HG03442 (cell line): ENCODE results near the gene DNAL1.
"Not testable (repeated sequence)": the region's sequence is repeated elsewhere in the genome, so short reads cannot be mapped to it uniquely, and the experiment has no call there.

Experiments
- ATAC-seq: cut with Tn5 transposase; IDR thresholded peaks from one replicate; pipeline ENCODE4 v1.9.1; 2021; ENCODE audit warnings: mild to moderate bottlenecking, moderate library complexity; ENCODE audit not compliant: unreplicated experiment

Gene DNAL1

DNA sequence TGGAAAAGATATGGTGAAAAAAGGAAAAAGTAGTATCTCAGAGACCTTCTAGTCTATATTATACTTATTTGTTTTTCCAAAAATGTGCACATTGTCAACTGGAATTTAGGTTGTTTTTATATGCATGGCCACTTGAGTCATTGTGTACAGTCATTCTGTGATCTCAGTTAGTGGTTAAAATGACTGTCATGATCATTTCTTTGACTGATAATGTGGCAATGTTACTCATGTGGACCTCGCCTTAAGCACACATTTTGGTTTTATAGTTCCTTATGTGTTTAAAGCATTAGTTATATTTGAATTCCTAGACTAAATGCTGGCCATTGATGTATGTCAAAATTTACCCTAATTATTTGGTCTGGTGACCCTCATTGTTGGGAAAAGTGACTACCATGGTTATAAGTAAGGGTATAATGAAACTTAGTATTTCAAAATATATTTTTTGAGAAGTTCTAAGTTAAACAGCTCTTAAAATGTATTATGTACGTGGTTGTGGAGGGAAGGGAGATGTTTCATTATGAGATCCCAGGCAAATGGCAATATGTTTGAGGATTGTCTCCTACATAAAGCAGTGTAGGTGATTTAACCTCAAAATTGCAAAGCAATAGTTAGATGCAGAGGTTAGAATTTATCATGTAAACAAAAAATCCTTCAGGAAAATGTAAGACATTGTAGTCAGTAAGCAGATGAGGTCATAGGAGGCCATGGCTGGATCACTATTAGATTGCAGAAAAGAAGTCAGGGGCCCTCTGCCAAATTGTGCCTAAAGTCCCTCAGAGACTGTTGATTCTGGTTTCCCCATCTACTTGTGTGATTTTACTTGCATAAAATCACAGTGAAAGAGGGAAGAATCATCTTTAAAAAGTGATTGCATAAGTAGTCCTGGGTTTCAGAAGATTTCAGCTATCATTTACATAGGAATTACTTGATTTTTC is 51.9 kb downstream of the DNAL1 start:
- peak; percentile 78 for ATAC-seq

DNA sequence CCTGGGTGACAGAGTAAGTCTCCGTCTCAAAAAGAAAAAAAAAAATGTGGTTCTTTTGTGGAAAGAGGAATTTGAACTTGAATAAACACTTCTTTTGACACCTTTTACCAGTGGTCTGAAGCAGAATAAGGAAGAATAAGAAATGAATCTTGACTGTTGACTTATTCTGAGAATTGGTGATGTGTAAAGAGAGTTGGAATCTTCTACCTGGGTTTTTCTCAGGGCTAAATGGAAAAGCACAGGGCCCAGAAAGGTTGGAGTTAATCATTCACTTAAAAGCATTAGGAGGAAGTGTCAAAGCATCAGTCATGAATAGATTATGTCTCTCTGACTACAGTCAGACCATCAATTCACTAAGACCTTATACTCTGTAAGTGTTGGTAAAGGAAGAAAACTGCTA is 55.5 kb downstream of the DNAL1 start:
- no peak for ATAC-seq

DNA sequence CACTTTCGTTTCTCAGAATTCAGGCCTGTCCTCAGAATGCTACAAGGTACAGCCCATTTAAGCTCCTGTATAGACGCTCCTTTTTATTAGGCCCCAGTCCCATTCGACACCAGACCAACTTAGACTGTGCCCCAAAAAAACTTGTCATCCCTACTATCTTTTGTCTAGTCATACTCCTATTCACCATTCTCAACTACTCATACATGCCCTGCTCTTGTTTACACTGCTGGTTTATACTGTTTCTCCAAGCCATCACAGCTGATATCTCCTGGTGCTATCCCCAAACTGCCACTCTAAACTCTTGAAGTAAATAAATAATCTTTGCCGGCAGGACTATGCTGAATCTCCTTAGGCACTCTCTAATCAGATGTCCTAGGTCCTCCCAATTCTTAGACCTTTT is 63.3 kb downstream of the DNAL1 start:
- not testable (repeated sequence) for ATAC-seq

DNA sequence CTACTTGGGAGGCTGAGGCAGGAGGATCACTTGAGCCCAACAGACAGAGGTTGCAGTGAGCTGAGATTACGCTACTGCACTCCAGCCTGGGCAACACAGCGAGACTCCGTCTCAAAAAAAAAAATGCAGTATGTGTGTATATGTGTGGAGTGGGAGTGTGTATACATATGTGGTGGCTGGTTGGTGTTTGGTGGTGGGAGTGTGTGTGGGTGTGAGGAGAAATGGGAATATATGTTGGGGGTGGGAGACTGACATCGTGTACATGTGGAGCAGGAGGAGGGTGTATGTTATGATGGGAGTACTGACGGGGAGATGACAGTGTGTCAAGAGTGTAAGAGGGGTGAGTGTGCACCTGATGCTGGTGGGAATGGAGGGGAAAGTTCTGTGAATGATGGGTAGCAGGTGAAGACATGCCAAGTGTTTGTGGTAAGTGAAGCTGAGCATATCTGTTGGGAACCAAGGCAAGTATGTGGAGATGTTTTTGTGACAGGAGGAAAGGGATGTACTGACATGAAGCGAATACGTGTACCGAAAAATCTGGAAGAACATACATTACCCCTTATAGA is 65.2 kb downstream of the DNAL1 start:
- no peak for ATAC-seq

DNA sequence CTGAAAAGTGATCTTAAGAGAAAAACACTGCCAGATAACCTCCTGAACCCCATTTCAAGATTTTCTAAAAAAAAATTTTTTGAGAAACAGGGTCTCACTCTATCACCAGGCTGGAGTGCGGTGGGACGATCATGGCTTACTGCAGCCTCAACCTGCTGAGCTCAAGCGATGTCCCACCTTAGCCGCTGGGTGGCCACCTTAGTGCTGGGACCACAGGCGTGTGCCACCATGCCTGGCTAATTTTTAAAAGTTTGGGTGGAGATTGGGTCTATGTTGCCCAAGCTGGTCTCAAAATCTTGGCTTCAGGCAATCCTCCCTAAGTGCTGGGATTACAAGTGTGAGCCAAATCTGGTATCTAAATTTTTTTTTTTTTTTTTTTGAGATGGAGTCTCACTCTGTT is 66.0 kb downstream of the DNAL1 start:
- ATAC-seq: no peak

DNA sequence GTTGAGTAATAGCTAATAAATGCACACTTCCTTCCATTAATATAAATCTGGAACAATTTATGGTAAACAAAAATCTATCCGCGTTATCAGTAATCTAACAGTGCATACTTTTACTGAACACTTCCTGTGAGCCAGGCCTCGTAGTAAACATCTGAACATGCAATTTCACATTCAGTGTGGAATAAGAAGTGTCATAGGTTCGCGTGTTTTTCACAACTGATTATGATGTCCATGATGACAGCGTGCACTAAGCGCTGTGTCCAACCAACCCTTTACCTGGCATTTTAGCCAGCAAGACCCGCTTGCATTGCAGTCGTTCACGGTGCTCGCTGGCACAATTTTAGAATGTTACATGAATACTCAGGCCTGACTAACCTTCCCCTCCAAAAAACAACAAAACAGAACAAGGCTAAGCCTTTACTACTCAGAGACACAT is 67.3 kb downstream of the DNAL1 start:
- no peak for ATAC-seq

DNA sequence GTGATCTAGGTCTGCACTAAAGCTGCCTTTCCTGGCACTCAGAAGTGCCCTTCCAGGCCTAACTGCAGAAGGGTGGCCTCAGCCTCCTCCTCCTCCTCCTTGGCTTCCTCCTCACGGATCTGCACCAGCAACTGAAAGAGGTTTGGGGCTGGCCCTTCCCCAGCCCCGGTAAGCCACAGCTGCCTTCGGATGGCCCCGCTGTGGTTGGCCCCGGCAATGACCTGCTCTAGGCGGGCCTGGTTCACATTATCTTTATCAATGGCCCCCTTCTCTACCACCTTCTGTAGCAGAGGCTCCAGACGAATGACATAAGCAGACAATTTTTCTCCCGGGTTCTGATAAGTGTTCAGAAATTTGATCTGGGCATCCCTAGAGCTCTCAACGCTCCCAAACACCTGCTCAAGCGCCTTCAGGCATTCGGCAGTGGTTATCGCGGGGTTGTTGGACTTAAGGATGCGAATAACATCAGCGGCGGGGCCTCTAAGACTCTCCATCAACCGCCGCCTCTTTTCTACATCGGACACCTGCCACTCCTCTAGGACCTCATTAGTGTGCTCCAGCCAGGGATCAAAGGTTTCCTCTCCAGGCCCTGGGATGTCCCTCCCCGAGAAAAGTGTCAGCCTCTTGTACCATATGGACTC is 67.9 kb downstream of the DNAL1 start:
- no peak for ATAC-seq

DNA sequence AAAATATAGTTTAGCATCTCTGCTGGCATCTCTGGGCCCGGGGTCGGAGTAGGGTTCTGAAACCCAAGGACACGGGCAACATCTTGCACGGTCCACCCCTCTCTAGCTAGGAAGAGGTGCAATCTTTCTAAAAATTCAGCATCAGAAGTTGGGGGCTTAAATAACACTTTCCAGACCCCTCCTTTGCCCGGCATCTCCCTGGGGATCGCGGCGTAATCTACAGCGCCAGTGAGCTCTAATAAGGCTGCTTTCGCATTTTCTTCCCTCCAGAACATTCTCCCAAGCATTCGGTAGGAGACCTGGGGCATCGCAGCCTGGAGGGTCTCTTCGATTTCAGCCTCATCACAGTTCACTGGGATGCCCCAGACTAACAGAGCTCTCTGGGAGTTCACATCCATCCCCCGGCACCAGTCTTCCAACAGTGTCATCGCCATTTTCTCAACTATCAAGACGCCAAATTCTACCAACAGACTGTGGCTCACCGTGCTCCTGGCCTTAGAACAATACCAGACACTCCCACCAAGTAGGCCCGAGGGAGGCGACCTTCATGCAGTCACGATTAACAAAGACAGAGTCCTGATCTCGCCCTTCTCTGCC is 68.5 kb downstream of the DNAL1 start:
- no peak for ATAC-seq

DNA sequence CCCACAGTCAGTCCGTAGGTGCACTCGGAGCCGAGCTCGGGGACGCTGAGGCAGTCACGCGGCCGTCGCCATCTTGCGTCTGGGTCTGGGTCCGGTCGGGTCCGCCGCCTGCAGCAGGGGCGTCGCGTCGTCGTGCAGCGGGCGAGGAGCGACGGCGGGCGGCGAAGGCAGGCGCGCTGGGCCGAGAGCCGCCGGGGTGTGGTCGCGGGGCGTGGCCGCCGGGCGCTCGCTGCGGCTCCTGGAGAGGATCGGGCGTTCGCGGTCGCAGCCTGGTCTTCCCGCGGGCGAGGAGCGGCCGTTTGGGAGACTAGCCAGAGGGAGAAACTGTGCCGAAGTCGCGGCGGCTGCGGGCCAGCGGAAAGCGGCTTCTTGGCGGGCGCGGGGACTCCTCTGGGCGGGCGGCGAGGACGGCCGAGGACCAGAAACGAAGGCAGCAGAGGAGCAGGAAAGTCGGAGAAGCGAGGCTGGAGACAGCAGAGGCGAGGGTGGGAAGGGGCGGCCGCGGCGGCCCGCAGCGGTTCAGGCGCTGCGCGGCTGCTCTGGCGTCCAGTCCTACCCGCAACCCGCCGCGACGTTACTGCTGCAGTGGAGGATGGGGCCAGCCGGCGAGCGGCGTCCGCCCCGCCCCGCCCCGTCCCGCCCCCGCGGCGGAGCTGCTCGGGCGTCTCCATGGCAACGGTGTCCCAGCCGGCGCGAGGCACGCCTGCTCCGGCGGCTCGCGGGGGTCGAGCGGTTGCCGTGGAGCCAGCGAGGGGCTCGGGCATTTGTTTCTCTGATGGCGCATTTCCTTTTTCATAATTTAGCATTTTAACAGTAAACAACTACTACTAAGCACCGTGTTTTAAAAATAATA is 69.2 kb downstream of the DNAL1 start, which contains the start of gene PNMA1:
TSS of gene PNMA1 (minus strand) at position 582 of the 853 bp plus-strand sequence. CDS start 745 bp downstream, outside the sequence.
- ATAC-seq: peak; percentile 64

DNA sequence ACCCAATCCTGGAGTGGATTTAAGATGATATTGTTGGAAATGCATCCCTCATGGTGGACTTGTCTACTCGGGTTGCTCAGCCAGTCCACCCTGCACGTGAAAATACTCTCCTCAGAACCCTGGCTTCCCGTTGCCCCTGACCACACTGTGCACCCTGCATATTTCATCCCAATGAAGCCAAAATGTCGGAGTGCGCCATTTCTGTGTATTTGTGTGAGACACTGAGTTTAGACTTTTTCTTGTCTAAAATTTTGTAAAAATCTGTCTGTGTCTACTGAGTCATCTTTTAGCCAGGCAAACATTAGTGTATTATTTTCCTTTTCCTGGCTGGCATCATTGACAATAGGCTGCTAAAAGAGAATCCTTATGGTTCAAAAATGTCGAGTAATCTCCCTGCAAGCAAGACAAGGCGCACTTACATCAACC is 69.9 kb downstream of the DNAL1 start:
- peak; percentile 6 for ATAC-seq

DNA sequence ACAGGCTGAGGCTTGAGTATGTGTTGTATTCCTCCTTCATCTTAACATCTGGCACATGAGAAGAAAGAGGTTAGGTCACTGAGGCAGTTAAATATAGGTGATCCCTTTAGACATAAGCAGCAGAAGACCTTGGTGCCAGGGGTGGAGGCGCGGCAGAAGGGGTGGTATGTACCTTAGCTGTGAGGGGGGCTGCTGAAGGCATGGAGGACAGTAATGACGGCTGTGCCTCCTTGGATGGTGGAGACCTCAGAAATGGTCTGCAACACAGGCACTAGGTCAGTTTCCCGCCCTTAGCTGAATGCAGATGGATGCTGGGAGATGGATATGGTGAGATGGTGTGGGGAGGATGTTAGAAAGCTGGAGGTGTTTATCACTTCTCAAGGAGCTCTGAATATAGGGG is 70.9 kb downstream of the DNAL1 start:
- ATAC-seq: no peak

DNA sequence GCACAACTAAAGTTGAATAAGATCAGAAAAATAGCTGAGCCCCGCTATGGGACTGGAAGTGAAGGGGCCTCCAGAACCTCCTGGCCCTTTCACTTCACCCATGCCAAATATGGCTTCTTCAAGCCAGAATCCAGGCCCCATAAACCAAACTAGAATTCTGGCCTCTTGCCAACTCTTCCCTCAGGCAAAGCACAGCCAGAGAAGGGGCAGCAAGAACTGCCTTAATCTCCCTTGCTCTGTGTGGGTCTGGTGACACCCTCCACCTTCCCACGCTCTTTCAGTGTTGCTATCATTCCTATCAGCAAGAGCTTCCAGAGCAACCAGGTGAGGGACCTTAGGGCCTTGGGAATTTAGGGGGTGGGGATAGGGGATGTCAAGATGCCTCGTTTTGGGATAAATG is 72.5 kb downstream of the DNAL1 start:
- ATAC-seq: no peak

DNA sequence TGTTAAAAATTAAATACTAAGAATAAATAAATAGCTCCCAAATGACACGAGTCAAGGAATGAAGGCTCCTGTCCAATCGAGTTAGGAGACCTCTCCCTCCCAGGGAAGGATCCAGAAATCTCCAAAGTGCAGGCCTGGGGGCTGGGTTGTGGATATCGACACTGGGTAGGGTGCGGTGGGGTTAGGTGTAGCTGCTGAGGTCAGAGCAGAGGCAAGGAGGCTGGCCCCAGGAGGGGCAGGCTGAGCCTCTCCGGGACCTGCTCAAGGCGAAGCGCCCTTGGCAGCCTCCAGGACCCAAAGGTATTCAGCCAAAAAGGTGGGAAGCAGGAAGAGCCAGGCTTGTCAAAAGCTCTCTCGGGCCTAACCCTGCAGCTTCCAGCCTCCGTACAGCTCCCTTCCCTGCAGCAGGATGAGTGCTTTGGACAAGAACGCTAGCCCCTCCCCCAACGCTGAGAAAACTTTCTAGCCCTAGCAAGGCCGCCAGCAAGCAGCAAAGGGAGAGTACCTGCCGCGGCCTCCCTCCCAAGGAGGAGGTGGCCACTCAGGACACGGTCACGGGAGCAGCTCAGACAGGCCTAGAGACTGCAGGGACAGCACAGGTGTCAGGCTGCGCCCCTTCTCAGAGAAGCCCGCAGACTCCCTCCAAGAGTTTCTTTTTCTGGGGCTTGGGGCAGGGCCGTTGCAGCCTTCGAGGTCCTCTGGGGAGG is 73.1 kb downstream of the DNAL1 start:
- no peak for ATAC-seq

DNA sequence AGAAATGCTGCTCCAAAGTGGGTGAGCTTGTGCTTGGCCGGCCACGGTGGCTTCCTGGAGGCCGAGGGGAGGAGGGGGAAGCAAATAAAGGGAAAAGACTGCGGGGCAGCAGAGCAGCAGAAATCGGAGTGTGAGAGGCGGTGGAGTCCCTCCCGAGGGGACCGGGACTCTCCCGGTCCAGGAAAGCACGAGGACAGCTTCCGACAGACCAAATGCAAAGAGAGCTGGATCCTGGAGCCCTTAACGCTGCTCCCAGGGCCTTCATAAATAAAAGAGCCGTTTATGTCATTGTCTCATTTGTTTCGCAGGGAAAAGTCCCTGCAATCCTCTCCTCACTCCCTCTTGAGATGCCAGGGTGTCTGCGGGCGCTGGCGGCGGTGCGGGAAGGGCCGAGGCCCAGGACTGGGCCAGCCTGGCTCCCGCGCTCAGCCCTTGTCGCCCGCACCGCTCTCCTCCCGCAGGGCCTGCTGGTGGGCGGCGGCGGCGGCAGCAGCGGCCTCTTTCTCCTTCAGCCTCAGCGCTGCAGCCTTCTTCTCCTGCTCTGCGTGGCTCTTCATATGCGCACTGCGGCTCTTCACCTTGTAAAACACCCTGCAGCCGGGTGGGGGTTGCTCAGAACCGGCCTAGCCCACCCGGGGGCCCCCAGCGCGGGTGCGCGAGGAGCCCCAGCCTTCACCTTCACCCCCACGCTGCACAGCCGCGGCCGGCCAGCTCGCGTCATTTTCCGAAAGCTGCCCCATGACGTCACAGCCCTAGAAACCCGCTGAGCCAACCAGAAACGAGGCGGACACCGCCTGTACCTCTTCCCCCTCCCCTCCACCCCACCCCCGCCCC is 73.8 kb downstream of the DNAL1 start:
- no peak for ATAC-seq

DNA sequence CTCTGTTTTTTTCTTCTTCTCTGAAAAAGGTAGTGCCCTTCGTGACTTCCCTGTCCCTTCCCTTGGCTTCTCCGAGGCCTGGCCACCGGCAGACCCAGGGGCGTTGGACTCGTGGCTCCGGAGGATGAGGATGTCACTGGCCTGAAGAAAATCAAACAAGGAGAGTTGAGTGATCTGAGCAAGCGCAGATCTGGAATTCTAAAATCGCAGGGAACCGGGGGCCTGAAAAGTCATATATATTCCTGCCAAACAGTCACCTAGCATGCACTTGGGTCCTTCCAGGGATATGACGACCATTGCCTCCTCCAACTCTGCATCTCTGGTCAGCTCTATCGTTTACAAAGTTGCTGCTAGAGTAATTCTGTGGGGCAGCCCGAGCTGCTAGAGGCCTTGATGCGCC is 74.6 kb downstream of the DNAL1 start:
- ATAC-seq: no peak

DNA sequence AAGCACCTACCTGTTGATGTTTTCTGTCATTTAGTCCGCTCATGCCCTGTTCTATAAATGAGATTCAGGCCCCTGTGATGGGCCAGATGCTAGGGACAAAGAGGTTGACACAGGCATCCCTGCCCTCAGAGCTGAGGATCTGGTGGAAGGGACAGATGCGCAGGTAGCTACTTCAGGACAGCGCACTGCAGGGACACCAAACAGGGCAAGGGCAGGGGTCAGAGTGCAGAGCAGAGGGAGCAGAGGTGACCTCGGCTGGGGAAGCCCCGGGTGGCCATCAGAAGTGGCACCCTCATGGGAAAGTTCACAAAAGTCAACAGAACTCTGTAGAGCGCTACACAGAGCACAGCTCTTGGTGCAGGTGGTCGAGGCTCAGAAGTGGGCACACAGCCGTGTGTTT is 75.0 kb downstream of the DNAL1 start:
- ATAC-seq: no peak

DNA sequence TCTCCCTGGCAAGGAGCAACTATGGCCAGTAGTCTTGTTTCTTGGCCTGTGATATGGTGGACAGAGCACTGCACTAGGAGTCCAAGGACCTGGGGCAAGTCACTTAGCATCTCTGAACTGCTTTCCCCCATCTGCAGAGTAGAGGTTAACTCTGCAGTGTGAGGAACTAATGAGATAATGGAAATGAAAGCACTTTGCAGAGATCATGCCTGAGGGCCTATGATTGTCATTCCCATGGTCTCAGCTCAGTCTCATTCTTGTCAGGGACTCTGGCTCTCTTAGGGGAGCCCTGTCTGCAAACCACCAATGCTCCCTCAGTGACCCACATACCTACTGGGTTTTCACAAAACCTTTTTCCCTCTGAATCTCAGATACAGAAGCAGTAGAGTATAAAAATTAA is 75.8 kb downstream of the DNAL1 start:
- no peak for ATAC-seq

DNA sequence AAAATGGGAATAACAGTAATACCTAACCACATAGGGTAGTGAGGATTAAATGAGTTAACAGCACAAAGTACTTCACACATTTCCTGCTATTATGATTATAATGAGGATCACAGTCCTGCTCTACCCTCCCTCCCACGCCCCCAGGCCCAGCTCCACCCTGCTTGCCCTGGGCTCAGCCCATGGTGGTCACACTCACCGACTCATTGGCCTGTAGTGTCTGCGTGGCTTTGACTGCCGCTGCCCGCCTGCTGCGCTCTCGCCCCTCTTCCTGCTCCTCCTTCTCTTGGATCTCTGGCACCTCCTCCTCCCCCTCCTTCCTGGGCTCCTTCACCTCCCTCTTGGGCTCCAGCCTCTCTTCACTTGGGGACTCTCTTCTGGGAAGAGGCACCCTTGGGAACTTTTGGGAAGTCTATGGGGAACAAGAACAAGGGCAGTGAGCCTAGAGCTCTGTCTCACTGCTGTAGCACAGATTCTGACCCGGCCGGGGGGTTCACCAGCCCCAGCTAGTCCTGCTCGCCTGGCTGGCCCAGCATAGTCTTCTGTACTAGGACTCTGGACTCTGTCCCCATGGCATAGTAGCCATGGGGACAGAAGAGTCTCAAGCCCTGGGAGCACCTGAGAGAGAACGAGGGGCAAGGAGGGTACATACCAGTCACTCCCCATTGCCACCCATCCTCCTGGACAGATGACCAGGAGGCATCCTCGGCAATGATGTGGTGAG is 76.5 kb downstream of the DNAL1 start:
- ATAC-seq: no peak
